ENCODE data around the gene RP2.

Gene RP2

DNA sequence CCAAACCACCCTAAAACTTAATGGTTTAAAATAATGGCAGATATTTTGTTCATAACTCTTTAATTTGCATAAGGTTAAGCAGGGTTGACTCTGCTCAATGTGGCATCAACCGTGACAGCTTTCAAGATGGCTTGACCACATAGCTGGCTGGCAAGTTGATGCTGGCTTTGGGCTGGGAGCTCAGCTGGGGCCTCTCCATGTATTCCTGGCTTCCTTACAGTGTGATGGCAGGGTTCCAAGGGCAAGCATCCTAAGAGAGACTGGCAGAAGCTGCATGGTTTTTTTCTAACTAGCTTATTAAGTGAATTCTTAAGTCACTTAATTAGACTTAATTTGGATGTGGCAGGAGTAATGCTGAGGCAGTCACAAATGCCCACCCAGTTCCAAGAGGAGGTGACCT lies 4.5 kb downstream of the RP2 start:
- no peak for DNase-seq (ENCODE audit: low read depth, low spot score)

DNA sequence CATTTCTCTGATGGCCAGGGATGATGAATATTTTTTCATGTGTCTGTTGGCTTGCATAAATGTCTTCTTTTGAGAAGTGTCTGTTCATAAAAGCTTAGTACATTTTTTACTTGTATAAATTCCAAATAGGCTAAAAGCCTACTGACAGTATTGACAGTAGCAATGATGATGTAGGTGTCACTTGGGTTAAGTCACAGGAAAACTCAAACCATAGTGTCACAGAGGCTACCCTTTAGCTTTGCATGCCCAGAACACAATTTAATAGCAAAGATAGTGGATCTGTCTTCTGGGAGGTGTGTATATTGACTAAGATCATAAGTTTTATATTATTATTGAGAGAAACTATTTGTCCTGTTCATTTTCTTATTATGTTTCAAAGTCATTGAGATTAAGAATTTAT lies 8.1 kb downstream of the RP2 start:
- DNase-seq (ENCODE audit: low read depth, low spot score) = no peak

DNA sequence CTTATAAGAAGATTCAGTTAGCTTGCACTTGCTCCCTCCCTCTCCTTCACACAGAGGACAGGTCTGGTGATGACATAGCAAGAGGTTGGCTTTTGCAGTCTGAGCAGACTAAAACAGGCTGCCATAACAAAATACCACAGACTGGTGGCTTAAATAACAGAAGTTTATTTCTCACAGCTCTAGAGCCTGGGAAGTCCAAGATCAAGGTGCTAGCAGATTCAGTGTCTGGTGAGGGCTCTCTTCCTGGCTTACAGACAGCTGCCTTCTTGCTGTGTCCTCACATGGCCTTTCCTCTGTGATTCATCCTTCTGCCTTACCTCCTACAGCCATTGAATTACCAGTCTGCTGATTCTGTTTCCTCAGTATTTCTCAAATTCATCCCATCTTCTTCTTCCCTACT lies 13.1 kb downstream of the RP2 start:
- no peak for DNase-seq (ENCODE audit: low read depth, low spot score)

DNA sequence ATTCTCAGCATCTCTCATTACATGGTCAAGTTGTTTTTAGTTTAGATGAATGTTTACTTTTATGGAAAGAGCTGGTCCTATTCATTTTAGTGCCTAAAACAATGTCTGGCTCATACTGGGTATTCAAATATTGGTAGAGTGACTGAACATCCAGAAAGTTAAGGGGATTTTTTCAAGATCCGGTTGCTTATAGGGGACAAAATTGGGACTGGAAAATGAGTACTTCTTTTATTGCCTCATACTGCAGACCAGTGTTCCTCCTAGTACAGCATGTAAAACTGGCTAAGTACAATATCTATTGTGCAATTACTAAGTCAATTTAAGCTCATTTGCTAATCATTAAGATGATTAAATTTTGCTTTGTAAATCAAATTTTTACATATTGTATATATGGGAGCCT lies 13.9 kb downstream of the RP2 start:
- DNase-seq (ENCODE audit: low read depth, low spot score) = no peak

DNA sequence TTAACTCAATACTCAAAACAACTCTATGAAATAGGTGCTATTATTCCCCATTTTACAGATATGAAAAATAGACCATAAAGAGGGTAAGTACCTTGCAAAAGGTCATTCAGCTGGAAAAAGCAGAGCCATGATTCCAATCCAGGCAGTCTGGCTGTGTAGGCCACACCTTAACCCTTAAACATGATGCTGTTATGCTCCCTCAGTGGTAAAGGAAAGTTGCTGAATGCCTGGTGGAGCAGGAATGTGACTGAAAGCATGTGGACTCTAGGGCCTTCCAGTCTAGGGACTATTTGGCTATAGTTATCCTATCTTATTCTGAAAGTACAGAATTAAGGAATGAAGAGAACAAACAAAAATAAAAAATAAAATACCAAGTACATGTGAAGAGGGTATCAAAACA lies 19.6 kb downstream of the RP2 start:
- DNase-seq (ENCODE audit: low read depth, low spot score) = no peak

DNA sequence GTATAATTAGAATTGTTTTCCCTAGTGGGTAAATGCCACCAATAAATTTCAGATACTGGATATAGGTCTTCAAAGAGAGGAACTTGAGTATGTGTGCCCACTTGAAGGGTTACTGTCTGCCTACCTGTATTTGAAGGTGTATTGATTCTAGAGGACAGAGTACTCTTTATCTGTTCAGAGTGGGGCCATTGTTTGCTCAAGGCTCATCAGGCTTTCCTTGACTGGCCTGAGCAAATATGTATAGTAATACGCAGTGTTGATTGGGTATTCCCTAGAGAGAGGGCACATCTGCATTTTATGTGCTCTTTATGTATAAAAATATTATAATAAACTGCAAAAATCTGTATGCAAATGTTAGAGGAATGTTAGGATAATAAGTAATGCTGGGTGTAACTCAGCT lies 23.7 kb downstream of the RP2 start:
- no peak for DNase-seq (ENCODE audit: low read depth, low spot score)

DNA sequence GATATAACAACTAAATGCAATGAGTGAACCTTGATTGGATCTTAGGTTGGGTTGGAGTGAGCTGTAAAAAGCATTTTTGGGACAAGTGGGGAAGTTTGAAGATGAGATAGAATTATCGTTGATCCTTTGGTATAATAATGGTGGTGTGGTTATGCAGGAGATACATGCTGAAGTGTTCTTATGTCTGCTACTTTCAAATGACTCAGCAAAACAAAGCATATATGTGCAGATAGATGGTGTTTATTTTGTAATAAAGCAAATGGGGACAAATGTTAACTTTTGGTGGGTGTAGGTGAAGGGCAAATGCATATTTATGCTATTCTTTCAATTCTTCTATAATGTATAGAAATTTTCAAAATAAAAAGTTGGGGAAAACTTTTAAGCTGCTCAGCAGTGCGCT lies 26.2 kb downstream of the RP2 start:
- DNase-seq (ENCODE audit: low read depth, low spot score) = no peak

DNA sequence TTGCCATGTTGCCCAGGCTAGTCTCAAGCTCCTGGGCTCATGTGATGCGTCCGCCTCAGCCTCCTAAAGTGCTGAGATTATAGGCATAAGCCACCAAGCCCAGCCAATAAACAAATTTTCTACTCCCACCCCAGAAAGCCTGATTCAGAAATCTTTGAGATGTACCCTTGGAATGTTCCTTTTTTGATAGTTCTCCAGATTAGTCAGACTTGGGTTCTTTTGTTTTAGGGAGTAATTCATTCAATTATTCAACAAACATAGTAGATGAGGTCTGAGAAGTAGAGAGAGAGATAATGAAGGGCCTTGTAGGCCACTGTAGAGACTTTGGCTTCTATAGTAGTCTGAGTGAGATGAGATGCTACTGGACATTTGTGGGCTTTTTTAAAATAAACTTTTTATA lies 27.8 kb downstream of the RP2 start:
- no peak for DNase-seq (ENCODE audit: low read depth, low spot score)

DNA sequence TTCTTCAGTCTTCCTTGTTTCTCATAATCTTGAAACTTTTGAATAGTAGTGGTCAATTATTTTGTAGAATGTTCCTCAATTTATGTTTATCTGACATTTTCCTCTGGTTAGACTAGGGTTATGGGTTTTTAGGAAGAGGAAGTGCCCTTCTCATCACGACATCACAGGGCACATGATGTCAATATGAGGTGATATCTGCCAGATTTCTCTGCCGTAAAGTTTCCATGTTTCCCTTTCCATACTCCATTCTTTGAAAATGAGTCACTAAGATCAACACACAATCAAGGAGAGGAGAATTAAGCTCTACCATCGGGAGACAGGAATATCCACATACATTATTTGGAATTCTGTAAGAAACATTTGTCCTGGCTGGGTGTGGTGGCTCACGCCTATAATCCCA lies 28.4 kb downstream of the RP2 start:
- no peak for DNase-seq (ENCODE audit: low read depth, low spot score)

DNA sequence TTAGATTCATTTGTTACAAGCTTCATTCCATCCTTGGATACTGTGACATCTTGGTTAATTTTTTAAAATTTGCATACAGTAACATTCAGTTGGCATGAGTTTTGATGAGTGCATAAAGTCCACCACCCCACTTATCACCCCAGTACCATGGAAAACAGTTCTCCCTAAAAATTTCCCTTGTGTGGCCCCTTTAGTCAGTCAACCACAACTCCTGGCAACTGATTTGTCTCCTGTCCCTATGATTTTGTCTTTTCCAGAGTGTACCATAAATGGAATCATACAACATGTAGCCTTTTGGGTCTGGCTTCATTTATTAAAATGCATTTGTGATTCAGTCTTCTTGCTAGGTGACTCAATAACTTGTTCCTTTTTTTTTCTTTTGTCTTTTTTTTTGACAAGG lies 29.9 kb downstream of the RP2 start:
- no peak for DNase-seq (ENCODE audit: low read depth, low spot score)

DNA sequence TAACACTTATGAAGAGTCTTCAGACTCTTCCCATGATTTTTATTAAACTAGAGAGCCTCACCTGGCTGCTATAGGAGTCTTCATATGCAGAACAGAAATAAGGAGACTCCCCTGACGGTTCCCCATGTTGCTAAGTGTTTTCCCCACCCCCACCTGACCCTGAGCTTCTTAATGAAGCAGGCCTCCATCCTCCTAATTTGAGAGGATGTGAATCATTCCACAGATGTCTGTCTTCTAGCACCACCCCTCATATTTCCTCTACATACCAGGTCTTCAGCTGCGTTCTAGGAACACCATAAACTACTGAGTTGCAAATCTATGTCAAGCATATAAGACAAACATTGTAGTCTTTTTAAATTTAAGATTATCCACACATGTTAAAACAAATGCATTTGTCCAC lies 36.9 kb downstream of the RP2 start:
- no peak for DNase-seq (ENCODE audit: low read depth, low spot score)

DNA sequence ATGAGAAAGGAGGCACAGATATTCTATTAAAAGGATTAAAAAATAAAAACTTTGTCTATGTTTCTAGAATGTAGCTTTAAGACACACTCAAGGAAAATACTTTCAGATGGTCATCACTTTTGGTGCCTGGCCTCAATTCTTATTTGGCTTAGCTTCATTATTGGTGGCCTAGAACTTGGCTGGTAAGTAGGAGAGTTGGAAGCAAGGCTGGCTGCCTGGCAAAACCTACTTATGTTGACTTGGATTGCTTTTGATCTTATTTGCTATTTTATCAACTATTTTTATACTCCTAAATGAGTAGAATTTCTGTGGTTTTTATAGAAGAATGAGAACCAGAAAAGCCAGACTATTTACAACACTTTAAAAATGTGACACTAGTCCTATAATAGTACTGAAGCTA lies 40.1 kb downstream of the RP2 start:
- DNase-seq (ENCODE audit: low read depth, low spot score) = no peak

DNA sequence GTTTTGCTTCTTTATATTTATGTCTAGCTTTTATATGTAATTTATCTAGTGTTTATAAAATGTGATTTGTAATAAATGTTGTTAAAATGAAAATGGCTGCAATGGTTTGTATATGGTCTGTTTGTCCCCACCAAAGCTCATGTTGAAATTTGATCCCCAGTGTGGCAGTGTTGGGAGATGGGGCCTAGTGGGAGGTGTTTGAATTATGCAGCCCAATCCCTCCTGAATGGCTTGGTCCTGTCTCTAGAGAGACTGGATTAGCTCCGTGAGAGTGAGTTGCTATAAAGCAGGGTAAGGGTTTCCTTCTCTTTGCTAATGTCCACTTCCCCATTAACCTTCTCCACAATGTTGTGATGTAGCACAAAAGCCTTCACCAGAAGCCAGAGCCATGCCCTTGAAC lies 45.4 kb downstream of the RP2 start:
- no peak for DNase-seq (ENCODE audit: low read depth, low spot score)

DNA sequence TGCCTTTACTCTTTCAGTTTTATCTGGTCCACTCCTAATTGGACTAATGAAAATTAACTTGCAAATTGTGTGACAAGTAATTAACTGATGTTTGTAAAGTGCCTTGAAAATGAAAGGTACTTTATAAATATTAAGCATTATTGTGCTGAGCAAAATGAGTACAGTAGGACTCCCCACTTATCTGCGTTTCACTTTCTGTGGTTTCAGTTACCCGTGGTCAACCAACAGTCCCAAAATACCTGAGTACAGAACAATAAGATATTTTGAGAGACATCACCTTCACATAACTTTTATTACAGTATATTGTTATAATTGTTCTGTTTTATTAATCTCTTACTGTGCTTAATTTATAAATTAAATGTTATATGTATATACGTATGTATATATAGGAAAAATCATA lies 48.0 kb downstream of the RP2 start:
- DNase-seq (ENCODE audit: low read depth, low spot score) = no peak

DNA sequence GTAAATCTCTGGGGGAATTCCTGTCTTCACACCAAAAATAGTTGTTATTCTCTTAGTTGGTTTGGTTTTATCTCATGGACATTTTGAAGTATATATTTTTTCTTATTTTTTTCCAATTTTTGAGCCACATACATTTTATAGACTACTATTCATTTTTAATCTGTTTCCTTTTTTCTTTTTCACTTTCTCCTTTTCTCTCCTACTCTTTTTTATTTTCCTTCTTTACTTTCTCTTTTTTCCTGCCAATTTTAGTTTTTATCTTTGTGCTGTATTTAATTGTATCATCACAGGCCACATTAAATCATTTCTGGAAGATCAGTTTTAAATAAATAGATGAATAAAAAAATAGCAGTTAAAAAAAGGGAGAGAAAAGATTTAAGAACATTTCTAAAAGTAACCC lies 61.4 kb downstream of the RP2 start:
- no peak for DNase-seq (ENCODE audit: low read depth, low spot score)

DNA sequence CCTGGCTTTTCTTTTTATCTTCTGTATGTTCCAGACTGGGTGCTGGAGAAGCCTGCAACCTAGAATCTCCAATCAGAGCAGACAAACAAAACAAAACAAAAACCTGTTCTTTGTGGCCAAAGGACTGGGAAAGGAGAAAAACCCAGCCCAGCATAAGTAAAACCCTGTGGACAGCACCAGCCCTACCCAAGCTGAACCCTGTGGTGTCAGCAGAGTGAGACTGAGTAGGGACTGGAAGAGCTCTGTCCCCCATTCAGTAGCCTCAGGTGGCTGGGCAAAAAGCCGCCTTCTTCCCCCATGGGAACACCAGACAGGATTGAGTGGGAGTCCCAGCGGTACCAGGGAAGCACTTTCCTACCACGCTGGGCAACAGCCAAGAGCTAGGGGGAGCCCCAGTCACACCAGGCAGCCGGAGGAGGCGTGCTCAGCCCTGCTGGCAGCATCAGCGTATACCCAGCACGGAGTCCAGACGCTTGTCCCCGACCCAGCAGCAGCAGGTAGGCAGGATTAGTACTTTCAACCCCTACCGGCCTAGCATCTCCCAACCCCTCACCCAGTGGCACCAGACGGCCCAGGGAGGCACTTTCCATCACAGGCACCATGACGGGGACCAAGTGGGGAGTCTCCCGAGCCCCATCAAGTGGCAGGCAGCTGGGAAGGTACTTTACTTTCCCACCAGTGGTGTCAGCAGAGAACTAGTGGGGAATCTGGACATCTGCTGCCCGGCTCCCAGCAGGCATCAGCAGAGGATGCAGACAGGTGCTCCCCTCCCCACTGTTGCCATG lies 66.8 kb downstream of the RP2 start:
- no peak for DNase-seq (ENCODE audit: low read depth, low spot score)

DNA sequence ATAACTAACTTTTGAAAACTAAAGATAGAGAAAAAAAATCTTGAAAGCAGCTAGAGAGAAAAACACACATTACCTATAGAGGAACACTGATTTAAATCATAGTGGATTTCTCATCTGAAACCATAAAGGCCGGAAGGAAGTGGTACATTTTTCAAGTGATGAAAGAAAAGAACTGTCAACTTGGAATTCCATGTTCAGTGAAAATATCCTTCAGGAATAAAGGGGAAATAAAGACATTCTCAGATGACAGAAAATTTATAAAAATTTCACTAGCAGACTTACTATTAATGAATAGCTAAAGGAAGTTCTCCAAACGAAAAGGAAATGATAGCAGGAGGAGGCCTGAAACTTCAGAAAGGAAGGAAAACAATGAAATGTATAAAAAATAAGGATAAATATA lies 67.8 kb downstream of the RP2 start:
- no peak for DNase-seq (ENCODE audit: low read depth, low spot score)

DNA sequence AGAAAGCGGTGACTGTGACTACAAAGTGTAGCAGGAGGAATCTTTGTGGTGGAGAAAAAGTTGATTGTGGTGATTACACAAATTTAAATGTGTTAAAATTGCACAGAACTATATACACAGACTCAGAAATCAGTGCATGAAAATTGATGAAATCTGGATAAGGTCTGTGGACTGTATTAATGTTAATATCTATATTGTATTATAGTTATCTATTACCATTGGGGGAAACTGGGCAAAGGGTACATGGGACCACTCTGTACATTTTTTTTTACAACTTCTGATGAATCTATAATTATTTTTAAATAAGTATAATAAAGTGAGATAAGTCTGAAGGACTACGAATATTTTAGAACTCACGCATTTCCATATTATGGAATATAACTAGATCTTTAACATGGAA lies 73.6 kb downstream of the RP2 start:
- no peak for DNase-seq (ENCODE audit: low read depth, low spot score)

DNA sequence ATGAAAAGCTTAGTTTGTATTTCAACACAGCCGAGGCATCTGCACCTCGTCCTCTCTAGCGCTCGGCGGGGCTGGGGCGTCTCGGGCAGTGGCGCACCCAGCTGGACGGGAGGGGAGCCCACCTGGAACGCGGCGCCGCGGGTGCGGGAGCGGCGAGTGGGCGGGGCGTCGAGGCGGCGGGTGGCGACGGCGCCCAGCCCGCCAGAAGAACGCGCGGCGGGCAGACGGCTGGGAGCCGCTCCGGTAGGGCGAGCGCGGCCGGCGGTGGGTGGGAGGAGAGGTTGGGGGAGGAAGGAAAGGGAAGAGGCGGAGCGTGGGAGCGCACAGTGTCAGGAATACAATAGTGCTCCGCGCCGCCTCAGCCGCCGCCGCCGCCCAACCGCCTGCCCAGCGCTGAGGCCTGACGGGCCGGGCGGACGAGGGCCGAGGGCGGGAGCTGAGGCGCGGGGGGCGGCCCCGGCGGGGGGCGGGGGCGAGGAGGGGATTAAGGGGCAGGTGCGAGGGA lies 75.3 kb downstream of the RP2 start, which contains the start of gene JADE3:
Gene JADE3 (plus strand): TSS at position 324 of the 505 bp plus-strand sequence. CDS start 72,474 bp downstream, outside the sequence.
- DNase-seq (ENCODE audit: low read depth, low spot score) = no peak

DNA sequence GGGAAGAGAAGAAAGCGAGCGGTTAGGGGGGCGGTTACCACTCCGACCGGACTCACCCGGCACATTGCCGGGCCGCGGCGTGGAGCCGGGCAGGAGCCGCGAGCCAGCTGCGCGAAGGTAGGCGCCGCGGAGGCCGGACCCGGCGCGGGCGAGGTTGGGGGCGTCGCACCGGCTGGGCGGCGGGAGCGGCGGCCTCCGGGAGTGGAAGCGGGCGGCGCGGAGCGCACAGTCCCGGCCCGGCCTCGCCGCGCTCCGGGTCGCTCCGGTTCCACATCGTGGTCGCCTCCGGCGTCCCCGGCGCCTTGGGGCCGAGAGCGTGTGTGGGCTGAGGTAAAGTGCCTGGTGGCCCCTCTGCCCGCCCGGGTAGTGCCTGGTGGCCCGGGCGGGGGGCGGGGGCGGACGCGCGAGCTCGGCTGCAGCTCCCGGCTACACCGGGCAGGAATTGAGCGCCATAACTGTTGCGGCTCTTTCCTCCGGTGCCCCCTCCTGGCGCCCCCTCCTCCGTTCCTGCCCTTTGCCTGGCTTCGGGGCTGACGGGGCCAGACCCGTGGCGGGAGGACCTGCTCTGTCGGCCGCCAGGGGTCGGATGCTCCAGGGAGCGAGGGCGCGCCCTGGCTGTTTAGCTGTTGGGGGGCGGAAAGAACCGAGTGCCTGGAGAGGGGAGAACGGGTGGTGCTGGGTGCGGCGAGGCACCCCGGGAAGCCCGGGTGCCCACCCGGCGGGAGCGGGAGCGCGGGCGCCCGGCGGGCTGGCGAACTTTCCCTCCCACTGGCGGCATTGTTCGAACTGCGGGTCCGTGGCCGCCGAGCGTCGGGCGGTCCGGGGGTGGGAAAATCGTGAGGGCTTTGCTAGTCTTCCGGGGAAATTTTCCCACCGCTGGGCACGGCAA lies 76.0 kb downstream of the RP2 start:
- DNase-seq (ENCODE audit: low read depth, low spot score) = no peak

DNA sequence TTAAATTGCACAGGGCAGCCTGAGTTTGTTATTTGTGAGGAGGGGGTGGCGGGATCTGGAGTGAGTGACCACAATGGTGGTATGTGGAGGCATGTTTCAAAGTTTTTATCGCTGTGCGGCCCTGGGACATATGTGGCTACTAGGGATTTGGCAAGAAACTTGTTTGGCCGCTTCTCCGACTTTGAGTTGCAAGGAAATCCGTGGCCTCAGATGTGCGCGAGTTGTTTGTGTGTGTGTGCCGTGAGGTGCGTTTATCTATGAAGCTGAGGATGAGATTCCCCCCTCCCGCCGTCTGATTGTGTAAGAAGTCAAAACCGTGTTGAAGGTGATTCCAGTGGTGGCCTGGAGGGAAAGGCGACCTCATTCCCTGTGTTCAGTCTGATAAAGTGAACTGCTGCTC lies 76.8 kb downstream of the RP2 start:
- DNase-seq (ENCODE audit: low read depth, low spot score) = no peak

DNA sequence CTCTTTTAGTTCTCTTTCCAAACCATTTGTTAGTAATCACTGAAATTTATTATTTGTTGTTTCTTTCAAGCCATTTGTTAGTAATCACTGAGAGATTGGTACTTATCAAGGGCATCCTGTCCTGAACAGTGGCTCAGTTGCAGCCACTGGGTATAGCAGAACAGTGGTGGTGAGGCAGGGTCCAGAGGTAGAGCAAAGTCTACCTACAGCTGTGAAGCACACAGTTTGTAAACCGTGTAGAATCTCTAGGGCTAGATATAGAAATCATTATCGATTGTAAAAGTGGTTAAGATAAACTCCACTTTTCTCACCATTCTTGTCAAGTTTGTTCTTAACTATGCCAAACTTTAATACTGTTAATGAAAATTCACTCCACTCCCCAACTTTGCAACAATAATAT lies 79.4 kb downstream of the RP2 start:
- DNase-seq (ENCODE audit: low read depth, low spot score) = no peak

DNA sequence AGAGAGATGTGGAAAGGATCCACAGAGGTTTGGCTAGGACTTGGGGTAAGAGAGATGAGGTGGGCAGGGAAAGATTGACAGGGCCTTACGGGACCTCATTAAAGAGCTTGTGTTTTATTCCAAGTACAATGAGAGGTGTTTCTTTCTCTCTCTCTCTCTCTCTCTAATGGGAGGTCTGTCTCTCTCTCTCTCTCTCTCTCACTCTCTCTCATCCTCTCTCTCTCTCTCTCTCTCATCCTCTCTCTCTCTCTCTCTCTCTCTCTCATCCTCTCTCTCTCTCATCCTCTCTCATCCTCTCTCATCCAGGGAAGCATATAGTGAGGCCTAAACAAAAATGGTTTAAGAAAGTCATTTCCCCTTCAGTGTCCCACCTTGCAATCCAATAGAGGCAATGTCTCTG lies 80.8 kb downstream of the RP2 start:
- DNase-seq (ENCODE audit: low read depth, low spot score) = no peak
